MCF 10A (cell line): ENCODE measurements around the gene PHACTR1. TPM values are rescaled to one million over a fixed set of nuclear protein-coding genes. Genes with fewer than 3 reads are reported as not detected.

Experiments
- BruUV-seq: library from RNA; stranded (reverse); fragments of 400-500 nt; replicated peaks from 2 replicates; lab custom pipeline; 2021; lab: Mats Ljungman, UMichigan
- CTCF ChIA-PET: fragments of 300-600 bp; sonication (Branson Sonifier 250); formaldehyde crosslinking; extraction: SDS; loops from one replicate; lab custom pipeline; 2021; ENCODE audit warnings: antibody characterized with exemption, inconsistent platforms; lab: Yijun Ruan, JAX
- POLR2A ChIA-PET: fragments of 300-600, 350-650 bp; sonication (Branson Sonifier 250); formaldehyde crosslinking; extraction: SDS; loops from one replicate; lab custom pipeline; 2020; ENCODE audit warnings: antibody characterized with exemption, inconsistent platforms; lab: Yijun Ruan, JAX
- DNase-seq: peaks from one replicate; pipeline ENCODE4 v3.0.0-alpha.2; 2018; ENCODE audit not compliant: unreplicated experiment
- H3K27ac Mint-ChIP-seq: one replicate; pipeline ENCODE4 v1.8.0; 2022; ENCODE audit warnings: mild to moderate bottlenecking, low read depth, mixed read lengths; ENCODE audit not compliant: unreplicated experiment
- H3K27me3 Mint-ChIP-seq: one replicate; pipeline ENCODE4 v1.8.0; 2022; ENCODE audit warnings: mixed read lengths; ENCODE audit not compliant: insufficient read depth, unreplicated experiment
- H3K36me3 Mint-ChIP-seq: one replicate; pipeline ENCODE4 v1.8.0; 2022; ENCODE audit warnings: mild to moderate bottlenecking, moderate library complexity, mixed read lengths; ENCODE audit not compliant: insufficient read depth, unreplicated experiment
- H3K4me1 Mint-ChIP-seq: one replicate; pipeline ENCODE4 v1.8.0; 2022; ENCODE audit warnings: mixed read lengths; ENCODE audit not compliant: insufficient read depth, unreplicated experiment
- H3K4me3 Mint-ChIP-seq: one replicate; pipeline ENCODE4 v1.8.0; 2022; ENCODE audit warnings: mild to moderate bottlenecking, moderate library complexity, mixed read lengths; ENCODE audit not compliant: unreplicated experiment
- H3K9me3 Mint-ChIP-seq: one replicate; pipeline ENCODE4 v1.8.0; 2022; ENCODE audit warnings: mixed read lengths; ENCODE audit not compliant: unreplicated experiment
- CTCF ChIP-seq: fragments of 200-600 bp; IDR thresholded peaks from one replicate; pipeline ENCODE4 v1.8.0; 2022; ENCODE audit warnings: antibody characterized with exemption, mild to moderate bottlenecking; ENCODE audit not compliant: unreplicated experiment
- intact Hi-C: fragments of 100-400 bp; cut with micrococcal nuclease; formaldehyde crosslinking; loops from 2 replicates; pipeline ENCODE4 v1.14.1; 2022
- total RNA-seq: library from RNA; stranded (reverse); gene quantifications from 2 replicates; pipeline ENCODE4 v1.2.3, GENCODE V29; 2022

PHACTR1 gene
- total RNA-seq, 1 experiment from 2014 or later, result not detected

- no peak for TF ChIP-seq CTCF
- peak; percentile 14 for DNase-seq
- H3K27ac Mint-ChIP-seq, result no peak overlapping the region
- H3K4me1 Mint-ChIP-seq, result no peaks in the 10 kb centered on the region
- H3K27me3 Mint-ChIP-seq, result peaks cover 22% of the 10 kb centered on the region
- CTCF ChIA-PET, result no interaction called here
- intact Hi-C loops, result no loop called here
- no peak overlapping the region for H3K4me3 Mint-ChIP-seq
- no TSS peak for BruUV-seq
- POLR2A ChIA-PET, result no interaction called here
- no peaks in the 10 kb centered on the region for H3K36me3 Mint-ChIP-seq
- no peaks in the 10 kb centered on the region for H3K9me3 Mint-ChIP-seq
Observed at GRCh38 chr6:13101985-13102384, 385.4 kb downstream of the PHACTR1 start.

GRCh38 chr6:13103169-13103568 is 386.6 kb downstream of the PHACTR1 start:
- intact Hi-C loops, result no loop called here
- no peak for DNase-seq
- peaks cover 34% of the 10 kb centered on the region for H3K27me3 Mint-ChIP-seq
- no peaks in the 10 kb centered on the region for H3K4me1 Mint-ChIP-seq
- TF ChIP-seq CTCF, result no peak
- H3K9me3 Mint-ChIP-seq, result no peaks in the 10 kb centered on the region
- H3K4me3 Mint-ChIP-seq, result no peak overlapping the region
- POLR2A ChIA-PET, result interaction anchor here (0.5 kb wide), 1 partner anchor 27 kb away, joined by 3 read pairs; no protein-coding TSS in a partner anchor
- CTCF ChIA-PET, result no interaction called here
- BruUV-seq, result no TSS peak
- no peaks in the 10 kb centered on the region for H3K36me3 Mint-ChIP-seq
- no peak overlapping the region for H3K27ac Mint-ChIP-seq

GRCh38 chr6:13105139-13105538 is 388.6 kb downstream of the PHACTR1 start:
- no TSS peak for BruUV-seq
- no peak overlapping the region for H3K4me3 Mint-ChIP-seq
- peaks cover 54% of the 10 kb centered on the region for H3K27me3 Mint-ChIP-seq
- H3K9me3 Mint-ChIP-seq, result peaks cover under 1% of the 10 kb centered on the region
- DNase-seq, result no peak
- no peak for TF ChIP-seq CTCF
- POLR2A ChIA-PET, result no interaction called here
- no peak overlapping the region for H3K27ac Mint-ChIP-seq
- no peaks in the 10 kb centered on the region for H3K4me1 Mint-ChIP-seq
- intact Hi-C loops, result no loop called here
- CTCF ChIA-PET, result no interaction called here
- no peaks in the 10 kb centered on the region for H3K36me3 Mint-ChIP-seq

- BruUV-seq, result no TSS peak
- peaks cover 17% of the 10 kb centered on the region for H3K9me3 Mint-ChIP-seq
- intact Hi-C loops, result no loop called here
- H3K36me3 Mint-ChIP-seq, result no peaks in the 10 kb centered on the region
- TF ChIP-seq CTCF, result no peak
- H3K4me1 Mint-ChIP-seq, result no peaks in the 10 kb centered on the region
- ChIA-PET POLR2A (no interaction called here), CTCF (interaction anchor here (0.6 kb wide), 2 partner anchors 99 to 288 kb away, joined by 3 to 4 read pairs; no protein-coding TSS in a partner anchor)
- DNase-seq, result no peak
- H3K27me3 Mint-ChIP-seq, result peaks cover 92% of the 10 kb centered on the region
- H3K4me3 Mint-ChIP-seq, result no peak overlapping the region
- no peak overlapping the region for H3K27ac Mint-ChIP-seq
Observed at GRCh38 chr6:13112921-13113320, 396.4 kb downstream of the PHACTR1 start.
